Omental fat pad (tissue), 4 donors: Measurements from ENCODE around the gene ACTBL2. TPM values are rescaled to one million over a fixed set of nuclear protein-coding genes. Genes with fewer than 3 reads are reported as not detected.
A peak's percentile ranks its signal among the peaks of the same experiment; 100 is the strongest.

Source experiments
- ATAC-seq: fragments of 150-250 bp; one replicate; pipeline ENCODE4 v1.9.1; 2016; ENCODE audit warnings: mild to moderate bottlenecking, moderate library complexity; ENCODE audit not compliant: low FRiP score
- DNase-seq: peaks from one replicate; pipeline ENCODE4 v3.0.0-alpha.2; 2019; ENCODE audit warnings: low spot score
- CTCF ChIP-seq, 3 donors: fragments of 450-650 bp; IDR thresholded peaks; one replicate each; pipeline ENCODE4 v1.5.1; 2016 to 2017; ENCODE audit warnings: antibody characterized with exemption in 3 of 3, mild to moderate bottlenecking in 3 of 3, moderate library complexity in 2 of 3
- total RNA-seq, 4 donors: library from RNA; depleted of rRNA; stranded (reverse); fragments of >200 nt; gene quantifications; one replicate each; pipeline ENCODE4 v1.1.0, GENCODE V29; 2016

The ACTBL2 gene
- total RNA-seq, 4 donors from 2014 or later, result 0.12 to 0.19 TPM; not detected in 2

- no peak for DNase-seq
- TF ChIP-seq CTCF (IDR thresholded peaks at IDR 0.05), result no peak
- no peak for ATAC-seq
These were observed 43.0 kb downstream of the ACTBL2 start for GRCh38 chr5:57439601-57440000.

- TF ChIP-seq CTCF (IDR thresholded peaks at IDR 0.05), result no peak
- DNase-seq, result no peak
- no peak for ATAC-seq
These were observed 44.4 kb downstream of the ACTBL2 start for GRCh38 chr5:57437976-57438805.

GRCh38 chr5:57436586-57436985, 46.0 kb downstream of the ACTBL2 start:
- no peak for TF ChIP-seq CTCF (IDR thresholded peaks at IDR 0.05)
- DNase-seq (no peak), ATAC-seq (no peak)

GRCh38 chr5:57435701-57436134, 46.9 kb downstream of the ACTBL2 start:
- peak; percentile 65 for ATAC-seq
- DNase-seq, result no peak
- no peak for TF ChIP-seq CTCF (IDR thresholded peaks at IDR 0.05)

GRCh38 chr5:57434683-57435082, 47.9 kb downstream of the ACTBL2 start:
- DNase-seq (no peak), ATAC-seq (no peak)

GRCh38 chr5:57434227-57434640, 48.4 kb downstream of the ACTBL2 start:
- no peak for DNase-seq
- TF ChIP-seq CTCF (IDR thresholded peaks at IDR 0.05), result no peak
- ATAC-seq, result no peak

More at GRCh38 chr5:57434683-57435082, 47.9 kb downstream of the ACTBL2 start:
- TF ChIP-seq CTCF (IDR thresholded peaks at IDR 0.05), result no peak

GRCh38 chr5:57432876-57433275, 49.7 kb downstream of the ACTBL2 start:
- DNase-seq (no peak), ATAC-seq (no peak)
- TF ChIP-seq CTCF (IDR thresholded peaks at IDR 0.05), result no peak
